ENCODE measurements around the gene GMCL2. TPM values are rescaled to one million over a fixed set of nuclear protein-coding genes. Genes with fewer than 3 reads are reported as not detected.

GMCL2 gene
- total RNA-seq, 2 experiments from 2014 or later = not detected

DNA sequence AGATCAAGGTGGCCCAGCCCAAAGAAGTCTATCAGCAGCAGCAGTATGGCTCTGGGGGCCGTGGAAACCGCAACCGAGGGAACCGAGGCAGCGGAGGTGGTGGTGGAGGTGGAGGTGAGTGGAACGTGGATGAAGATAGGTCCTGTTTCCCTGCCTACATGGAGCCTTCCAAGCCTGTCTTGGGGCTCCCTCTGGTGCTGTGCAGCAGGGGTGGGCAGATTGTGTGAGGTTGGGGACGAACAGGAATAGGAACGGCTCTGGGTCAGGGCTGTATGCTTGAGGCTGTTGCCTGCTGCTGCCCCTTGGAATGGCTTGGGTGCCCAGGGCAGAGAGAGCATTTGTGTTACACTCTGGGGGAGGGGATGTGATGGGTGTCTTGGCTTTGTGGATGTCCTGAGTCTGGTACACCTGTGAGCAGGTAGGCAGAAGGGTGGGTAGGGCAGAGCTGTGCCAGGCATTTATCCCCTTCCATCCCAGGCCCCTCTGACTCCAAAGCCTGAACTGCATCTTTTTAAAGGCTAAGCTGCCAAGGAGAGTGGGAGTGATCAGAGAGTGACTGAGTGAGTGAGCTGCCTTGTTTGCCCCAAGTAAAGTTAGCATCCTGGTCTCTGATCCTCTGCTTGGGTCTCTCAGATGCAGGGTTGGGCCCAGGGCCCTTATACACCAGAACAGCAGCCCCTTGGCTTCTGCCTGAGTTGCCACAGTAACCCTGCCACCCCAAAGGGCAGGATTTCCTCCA lies 22.3 kb upstream of the GMCL2 start:
- peaks cover 71% of the 10 kb centered on the region for H3K36me3 Mint-ChIP-seq (ENCODE audit: low read depth)
- intact Hi-C loops (cut with micrococcal nuclease) = no loop called here
- no peak for DNase-seq
- CTCF ChIA-PET = no interaction called here
- no peaks in the 10 kb centered on the region for H3K27me3 Mint-ChIP-seq (ENCODE audit: low read depth)
- H3K4me3 Mint-ChIP-seq = no peak overlapping the region
- H3K4me1 Mint-ChIP-seq (ENCODE audit: low read depth) = peaks cover 36% of the 10 kb centered on the region
- H3K27ac Mint-ChIP-seq = peak overlapping the region; percentile 46
- no peaks in the 10 kb centered on the region for H3K9me3 Mint-ChIP-seq

DNA sequence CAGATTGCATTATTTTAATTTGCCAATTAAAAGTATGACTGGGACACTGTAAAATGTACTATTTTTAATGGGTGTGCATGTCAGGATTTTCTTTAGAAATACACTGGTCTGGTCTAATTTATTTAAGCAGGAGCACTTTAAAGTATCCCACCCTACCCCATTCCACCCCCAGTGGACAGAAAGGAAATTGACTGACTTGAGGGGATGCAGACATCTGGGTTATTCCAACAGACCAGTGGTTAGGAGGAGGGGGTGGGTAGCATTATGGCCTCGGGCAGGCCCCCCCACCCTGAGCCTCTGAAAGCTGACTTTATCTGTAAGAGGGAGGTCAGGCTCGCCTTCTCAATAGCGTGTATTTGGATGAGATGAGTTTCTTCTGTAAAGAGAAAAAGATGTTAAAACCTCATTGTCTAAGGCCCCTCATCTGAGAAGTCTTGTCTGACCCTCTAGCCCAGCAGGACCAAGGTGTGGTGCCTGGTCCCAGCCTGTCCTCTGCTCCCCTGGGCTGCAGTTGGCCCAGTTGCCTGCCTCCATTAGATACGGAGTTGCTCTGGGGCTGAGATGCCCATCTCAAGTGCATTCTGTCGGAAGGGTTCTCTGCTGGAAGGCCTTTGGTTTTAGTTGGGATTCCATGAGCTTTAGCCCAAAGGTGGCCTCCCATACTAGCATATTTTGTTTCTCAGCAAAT lies 21.5 kb upstream of the GMCL2 start:
- Mint-ChIP-seq H3K36me3 (ENCODE audit: low read depth) (peaks cover 70% of the 10 kb centered on the region), H3K4me3 (no peak overlapping the region), H3K27ac (peak overlapping the region; percentile 46), H3K4me1 (ENCODE audit: low read depth) (peaks cover 37% of the 10 kb centered on the region), H3K27me3 (ENCODE audit: low read depth) (peaks cover 2% of the 10 kb centered on the region), H3K9me3 (no peaks in the 10 kb centered on the region)
- DNase-seq = no peak
- CTCF ChIA-PET = no interaction called here
- intact Hi-C loops (cut with micrococcal nuclease) = no loop called here

DNA sequence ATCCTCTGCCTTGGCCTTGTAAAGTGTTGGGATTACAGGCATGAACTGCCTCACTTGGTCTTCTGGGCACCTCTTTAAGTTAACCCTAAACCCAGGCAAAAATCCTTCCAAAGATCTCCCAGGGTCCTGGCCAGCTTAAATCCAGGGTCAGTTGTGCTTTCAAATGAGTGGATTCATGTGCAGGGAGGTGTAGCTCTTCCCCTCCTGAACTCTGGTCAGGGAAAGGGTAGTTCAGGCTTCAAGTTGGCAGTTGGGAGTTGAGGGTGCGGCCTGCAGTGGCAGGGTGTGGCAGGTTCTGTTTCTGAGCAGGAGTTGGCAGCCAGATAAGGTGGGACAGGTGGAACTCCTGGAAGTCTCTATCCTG lies 20.7 kb upstream of the GMCL2 start:
- H3K4me1 Mint-ChIP-seq (ENCODE audit: low read depth) = peaks cover 37% of the 10 kb centered on the region
- CTCF ChIA-PET = no interaction called here
- DNase-seq = no peak
- H3K9me3 Mint-ChIP-seq = no peaks in the 10 kb centered on the region
- intact Hi-C loops (cut with micrococcal nuclease) = no loop called here
- H3K27ac Mint-ChIP-seq = peak overlapping the region; percentile 72
- peaks cover 2% of the 10 kb centered on the region for H3K27me3 Mint-ChIP-seq (ENCODE audit: low read depth)
- peak overlapping the region; percentile 0 for H3K4me3 Mint-ChIP-seq
- H3K36me3 Mint-ChIP-seq (ENCODE audit: low read depth) = peaks cover 63% of the 10 kb centered on the region

DNA sequence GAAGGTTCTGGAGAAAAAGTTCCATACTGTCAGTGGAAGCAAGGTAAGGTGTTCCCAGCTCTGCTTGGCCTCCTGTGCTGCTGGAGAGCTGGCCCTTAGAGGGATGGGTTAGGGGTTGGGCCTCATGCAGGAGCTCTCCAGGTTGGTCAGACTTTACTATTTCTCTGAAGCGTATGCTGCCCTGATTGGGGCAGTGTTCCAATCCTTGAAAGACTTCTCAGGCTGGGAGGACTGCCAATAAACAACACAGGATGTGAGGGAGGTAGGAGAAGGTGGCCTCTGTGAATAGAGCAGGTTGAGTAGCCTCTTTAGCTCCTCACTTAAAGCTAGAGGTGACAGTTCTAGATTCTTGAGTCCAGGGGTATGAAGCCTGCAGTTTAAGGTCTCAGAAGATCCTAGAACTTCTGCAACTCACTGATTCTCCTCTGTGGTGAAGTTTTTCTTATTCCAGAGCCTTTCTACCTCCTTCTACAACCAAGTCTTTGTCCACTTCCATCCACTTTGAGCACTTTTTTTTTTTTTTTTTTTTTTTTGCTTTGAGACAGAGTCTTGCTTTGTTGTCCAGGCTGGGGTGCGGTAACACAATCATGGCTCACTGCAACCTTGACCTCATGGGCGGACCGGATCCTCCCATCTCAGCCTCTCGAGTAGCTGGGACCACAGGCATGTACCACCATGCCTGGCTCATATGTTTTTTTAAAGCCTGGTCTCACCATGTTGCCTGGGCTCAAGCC lies 20.2 kb upstream of the GMCL2 start:
- no peak for DNase-seq
- H3K27me3 Mint-ChIP-seq (ENCODE audit: low read depth) = peaks cover 2% of the 10 kb centered on the region
- H3K4me3 Mint-ChIP-seq = peak overlapping the region; percentile 82
- peak overlapping the region; percentile 72 for H3K27ac Mint-ChIP-seq
- CTCF ChIA-PET = interaction anchor here (1.0 kb wide), 1 partner anchor 27 kb away, joined by 5 read pairs; no protein-coding TSS in a partner anchor
- H3K36me3 Mint-ChIP-seq (ENCODE audit: low read depth) = peaks cover 60% of the 10 kb centered on the region
- peaks cover 37% of the 10 kb centered on the region for H3K4me1 Mint-ChIP-seq (ENCODE audit: low read depth)
- intact Hi-C loops (cut with micrococcal nuclease) = no loop called here
- H3K9me3 Mint-ChIP-seq = no peaks in the 10 kb centered on the region

DNA sequence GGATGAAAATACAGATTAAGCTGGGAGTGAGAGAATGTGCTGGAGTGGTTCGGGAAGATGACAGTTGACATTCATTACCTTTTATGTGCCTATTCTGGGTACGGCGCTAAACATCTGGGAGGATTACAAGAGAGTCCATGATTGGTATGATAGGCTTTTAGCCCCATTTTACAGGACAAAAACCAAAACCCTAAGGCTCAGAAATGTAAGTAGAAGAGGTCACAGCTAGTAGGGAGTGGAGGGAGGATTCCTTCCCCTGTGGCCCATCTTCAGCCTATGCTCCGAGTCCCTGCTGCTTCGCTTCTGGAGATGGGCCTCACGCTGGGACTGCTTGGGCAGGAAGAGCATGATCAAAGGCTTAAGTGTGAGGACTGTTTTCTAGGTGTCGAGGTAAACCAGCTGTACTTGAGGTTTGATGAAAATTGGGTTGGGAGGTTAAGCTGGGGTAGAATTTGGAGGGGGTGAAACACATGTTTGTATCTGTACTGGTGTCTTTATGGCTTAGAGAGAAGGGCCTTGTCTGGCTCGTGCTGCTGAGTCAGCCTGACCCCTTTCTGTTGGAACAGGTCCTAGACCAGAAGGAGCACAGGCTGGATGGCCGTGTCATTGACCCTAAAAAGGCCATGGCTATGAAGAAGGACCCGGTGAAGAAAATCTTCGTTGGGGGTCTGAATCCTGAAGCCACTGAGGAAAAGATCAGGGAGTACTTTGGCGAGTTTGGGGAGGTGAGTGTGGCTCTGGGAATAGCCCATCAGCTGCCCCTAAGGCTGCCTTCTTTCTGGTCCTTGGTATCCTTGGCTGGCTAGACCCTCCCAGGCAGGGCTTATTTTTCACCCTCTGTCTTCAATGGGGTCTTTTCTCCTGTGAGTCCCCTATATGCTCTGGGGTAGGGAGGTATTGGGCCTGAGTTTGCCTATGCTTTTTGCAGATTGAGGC lies 19.3 kb upstream of the GMCL2 start:
- no peak for DNase-seq
- Mint-ChIP-seq H3K27ac (peak overlapping the region; percentile 72), H3K9me3 (no peaks in the 10 kb centered on the region), H3K4me3 (peak overlapping the region; percentile 82), H3K36me3 (ENCODE audit: low read depth) (peaks cover 56% of the 10 kb centered on the region), H3K27me3 (ENCODE audit: low read depth) (peaks cover 2% of the 10 kb centered on the region), H3K4me1 (ENCODE audit: low read depth) (peaks cover 37% of the 10 kb centered on the region)
- intact Hi-C loops (cut with micrococcal nuclease) = no loop called here
- CTCF ChIA-PET = interaction anchor here (1.0 kb wide), 1 partner anchor 28 kb away, joined by 5 read pairs; no protein-coding TSS in a partner anchor

DNA sequence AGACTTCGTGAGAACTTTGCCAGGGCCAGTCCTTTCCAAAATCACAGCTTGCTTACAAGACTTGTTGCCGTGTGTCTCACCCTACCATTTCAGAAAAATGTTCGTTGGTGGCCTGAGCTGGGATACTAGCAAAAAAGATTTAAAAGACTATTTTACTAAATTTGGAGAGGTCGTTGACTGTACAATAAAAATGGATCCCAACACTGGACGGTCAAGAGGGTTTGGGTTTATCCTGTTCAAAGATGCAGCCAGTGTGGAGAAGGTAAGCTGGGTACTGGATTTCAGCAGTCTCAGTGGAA lies 18.5 kb upstream of the GMCL2 start:
- Mint-ChIP-seq H3K9me3 (no peaks in the 10 kb centered on the region), H3K36me3 (ENCODE audit: low read depth) (peaks cover 52% of the 10 kb centered on the region), H3K27me3 (ENCODE audit: low read depth) (peaks cover 2% of the 10 kb centered on the region), H3K4me1 (ENCODE audit: low read depth) (peaks cover 37% of the 10 kb centered on the region), H3K4me3 (peak overlapping the region; percentile 82), H3K27ac (peak overlapping the region; percentile 72)
- DNase-seq = no peak
- CTCF ChIA-PET = no interaction called here
- intact Hi-C loops (cut with micrococcal nuclease) = loop anchor here (2.0 kb wide), 1 partner anchor 51 kb away; no protein-coding TSS in a partner anchor

DNA sequence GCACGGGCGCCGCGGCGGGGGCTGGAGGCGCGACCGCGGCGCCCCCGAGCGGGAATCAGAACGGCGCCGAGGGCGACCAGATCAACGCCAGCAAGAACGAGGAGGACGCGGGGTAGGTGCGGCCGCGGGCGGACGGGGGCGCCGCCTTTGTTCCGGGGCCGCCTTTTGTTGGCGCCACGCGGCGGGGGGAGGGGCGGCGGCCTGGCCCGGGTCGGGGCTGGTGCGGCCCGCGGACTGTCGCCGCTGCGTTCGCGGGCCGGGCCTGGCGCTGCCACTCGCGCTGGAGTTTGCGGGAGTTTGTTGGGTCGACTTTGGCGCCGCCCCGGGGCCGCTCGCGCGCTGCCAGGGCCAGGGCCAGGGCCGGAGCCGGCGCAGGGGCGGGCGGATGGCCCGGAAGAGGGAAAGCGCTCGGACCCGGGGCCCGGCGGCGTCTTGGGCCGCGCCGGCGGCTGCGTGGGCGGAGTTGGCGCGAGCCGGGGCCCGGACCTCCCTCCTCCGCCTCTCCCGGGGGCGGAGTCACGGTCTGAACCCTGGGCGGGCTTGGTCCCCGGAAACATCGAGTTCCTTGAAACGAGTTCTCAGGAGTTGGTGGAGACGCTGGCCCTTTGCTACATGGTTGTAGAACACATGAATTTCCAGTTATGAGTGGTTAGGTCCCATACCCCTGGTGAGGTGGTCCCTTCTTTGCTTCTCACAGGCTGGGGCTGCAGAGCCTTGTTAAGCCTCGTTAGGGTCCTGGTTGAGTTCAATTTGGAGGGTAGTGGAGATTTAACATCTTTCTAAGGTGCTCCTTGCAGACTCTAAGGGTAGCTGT lies 18.0 kb upstream of the GMCL2 start:
- Mint-ChIP-seq H3K9me3 (no peaks in the 10 kb centered on the region), H3K27me3 (ENCODE audit: low read depth) (peaks cover 2% of the 10 kb centered on the region), H3K4me3 (peak overlapping the region; percentile 96), H3K27ac (peak overlapping the region; percentile 72), H3K36me3 (ENCODE audit: low read depth) (peaks cover 49% of the 10 kb centered on the region), H3K4me1 (ENCODE audit: low read depth) (peaks cover 35% of the 10 kb centered on the region)
- intact Hi-C loops (cut with micrococcal nuclease) = loop anchor here (1.0 to 2.0 kb wide), 3 partner anchors 27 to 92 kb away; partner anchors contain the start of genes N4BP3 and PHYKPL
- DNase-seq = peak; percentile 85
- CTCF ChIA-PET = interaction anchor here (1.4 kb wide), 1 partner anchor 30 kb away, joined by 4 read pairs; no protein-coding TSS in a partner anchor

DNA sequence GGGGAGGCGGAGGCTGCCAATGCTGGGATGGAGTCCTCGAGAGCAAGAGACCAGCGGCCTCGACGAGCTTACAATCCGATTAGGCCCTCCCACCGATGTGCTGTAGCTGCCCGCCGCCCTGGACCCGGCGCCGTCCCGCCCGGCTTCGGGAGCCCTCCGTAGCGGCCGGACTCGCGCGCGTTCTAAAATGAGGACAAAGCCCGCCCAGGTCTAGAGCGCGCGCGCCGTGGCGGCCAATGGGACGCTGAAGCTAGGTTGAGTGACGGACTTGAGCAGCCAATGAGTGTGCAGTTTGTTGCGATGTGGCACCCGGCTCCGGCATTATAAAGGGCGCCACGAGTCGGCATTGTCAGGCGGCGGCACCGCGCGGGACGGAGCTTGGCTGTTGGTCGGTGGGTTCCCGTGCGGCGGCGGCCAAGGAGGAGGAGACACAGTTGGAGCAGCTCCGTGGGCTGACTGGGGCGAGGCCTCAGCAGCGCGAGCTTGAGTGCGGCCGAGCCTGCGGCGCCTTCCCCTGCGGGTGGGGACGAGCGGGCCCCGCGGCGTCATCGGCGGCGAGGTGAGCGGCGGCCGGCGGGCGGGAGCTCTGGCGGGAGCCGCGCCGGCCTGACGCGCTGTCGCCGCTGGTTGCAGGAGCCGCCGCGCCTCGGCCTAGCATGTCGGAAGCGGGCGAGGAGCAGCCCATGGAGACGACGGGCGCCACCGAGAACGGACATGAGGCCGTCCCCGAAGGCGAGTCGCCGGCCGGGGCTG lies 17.2 kb upstream of the GMCL2 start, which contains the start of gene HNRNPAB:
Gene HNRNPAB (plus strand): TSS at position 352 of the 753 bp plus-strand sequence. CDS start 305 bp downstream, at position 657.
- intact Hi-C loops (cut with micrococcal nuclease) = loop anchor here (1.0 to 2.0 kb wide), 3 partner anchors 28 to 91 kb away; partner anchors contain the start of genes N4BP3 and PHYKPL
- peak; percentile 96 for DNase-seq
- Mint-ChIP-seq H3K4me1 (ENCODE audit: low read depth) (peaks cover 31% of the 10 kb centered on the region), H3K27ac (peak within 1 kb of the TSS; percentile 97), H3K27me3 (ENCODE audit: low read depth) (peaks cover 2% of the 10 kb centered on the region), H3K9me3 (no peaks in the 10 kb centered on the region), H3K36me3 (ENCODE audit: low read depth) (peaks cover 42% of the 10 kb centered on the region), H3K4me3 (peak within 1 kb of the TSS; percentile 96)
- CTCF ChIA-PET = interaction anchor here (1.4 kb wide), 1 partner anchor 31 kb away, joined by 4 read pairs; no protein-coding TSS in a partner anchor

DNA sequence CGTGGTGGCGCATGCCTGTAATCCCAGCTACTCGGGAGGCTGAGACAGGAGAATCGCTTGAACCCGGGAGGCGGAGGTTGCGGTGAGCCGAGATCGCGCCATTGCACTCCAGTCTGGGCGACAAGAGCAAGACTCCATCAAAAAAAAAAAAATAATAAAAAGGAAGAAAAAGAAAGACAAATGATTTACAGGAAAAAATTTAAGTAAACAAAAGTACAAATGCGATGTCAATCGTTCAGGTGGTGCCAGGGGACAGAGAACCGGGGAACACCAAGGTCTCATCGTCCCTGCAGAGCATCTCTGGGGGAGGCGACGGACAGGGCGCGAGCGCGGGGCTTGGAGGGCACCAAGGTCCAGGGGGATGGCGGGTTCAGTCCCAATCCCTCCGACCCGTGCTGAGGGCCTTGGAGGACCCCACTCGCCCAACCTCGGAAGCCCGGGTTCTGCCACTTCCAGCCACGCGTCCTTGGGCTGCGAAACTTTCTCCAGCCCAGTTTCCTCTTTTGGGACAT lies 16.6 kb upstream of the GMCL2 start:
- intact Hi-C loops (cut with micrococcal nuclease) = loop anchor here (1.0 to 2.0 kb wide), 3 partner anchors 29 to 90 kb away; partner anchors contain the start of genes N4BP3 and PHYKPL
- CTCF ChIA-PET = interaction anchor here (1.4 kb wide), 1 partner anchor 31 kb away, joined by 4 read pairs; no protein-coding TSS in a partner anchor
- H3K4me1 Mint-ChIP-seq (ENCODE audit: low read depth) = peaks cover 28% of the 10 kb centered on the region
- H3K4me3 Mint-ChIP-seq = peak overlapping the region; percentile 96
- H3K9me3 Mint-ChIP-seq = no peaks in the 10 kb centered on the region
- peaks cover 2% of the 10 kb centered on the region for H3K27me3 Mint-ChIP-seq (ENCODE audit: low read depth)
- peak; percentile 41 for DNase-seq
- peaks cover 35% of the 10 kb centered on the region for H3K36me3 Mint-ChIP-seq (ENCODE audit: low read depth)
- H3K27ac Mint-ChIP-seq = peak overlapping the region; percentile 70

DNA sequence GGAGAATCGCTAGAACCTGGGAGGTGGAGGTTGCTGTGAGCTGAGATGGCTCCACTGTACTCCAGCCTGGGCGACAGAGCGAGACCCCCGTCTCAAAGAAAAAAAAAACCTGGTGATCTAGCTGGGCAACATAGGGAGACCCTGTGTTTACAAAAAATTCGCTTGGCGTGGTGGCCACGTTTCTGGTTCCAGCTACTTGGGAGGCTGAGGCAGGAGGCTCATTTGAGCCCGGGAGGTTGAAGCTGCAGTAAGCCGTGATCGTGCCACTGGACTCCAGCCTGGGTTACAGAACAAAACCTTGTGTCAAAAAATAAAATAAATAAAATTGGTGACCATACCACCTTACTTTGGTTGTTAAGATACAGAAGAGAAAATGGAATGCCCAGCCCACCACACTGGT lies 15.4 kb upstream of the GMCL2 start:
- H3K36me3 Mint-ChIP-seq (ENCODE audit: low read depth) = peaks cover 26% of the 10 kb centered on the region
- H3K4me1 Mint-ChIP-seq (ENCODE audit: low read depth) = peaks cover 19% of the 10 kb centered on the region
- no peak overlapping the region for H3K27ac Mint-ChIP-seq
- no peak for DNase-seq
- peak overlapping the region; percentile 63 for H3K4me3 Mint-ChIP-seq
- no peaks in the 10 kb centered on the region for H3K9me3 Mint-ChIP-seq
- CTCF ChIA-PET = interaction anchor here (0.6 kb wide), 2 partner anchors 581 to 634 kb away, joined by 3 read pairs; no protein-coding TSS in a partner anchor
- intact Hi-C loops (cut with micrococcal nuclease) = no loop called here
- H3K27me3 Mint-ChIP-seq (ENCODE audit: low read depth) = peaks cover 2% of the 10 kb centered on the region

All from activated naive CD4-positive, alpha-beta T cell treated with anti-CD3 and anti-CD28 coated beads for 36 hours (primary cell).